SK-N-SH treated with all-trans-retinoic acid at 6 μM for 48 hours (cell line): ENCODE measurements around the gene LRP3.

Experiments
- ARNTL ChIP-seq: fragments of 450-650 bp; formaldehyde crosslinking; IDR thresholded peaks from 2 replicates; pipeline ENCODE4 v1.5.0; 2020; ENCODE audit warnings: low read depth, mild to moderate bottlenecking, moderate library complexity, borderline replicate concordance
- CREB5 ChIP-seq: fragments of 250-450 bp; sonication (Bioruptor Pico); IDR thresholded peaks from 2 replicates; pipeline ENCODE4 v1.5.1; 2020; ENCODE audit warnings: low read depth, mild to moderate bottlenecking, moderate library complexity
- CSRNP3 ChIP-seq: fragments of 250-450 bp; sonication (Bioruptor Pico); IDR thresholded peaks from 2 replicates; pipeline ENCODE4 v1.5.1; 2021; ENCODE audit warnings: mild to moderate bottlenecking, moderate library complexity
- PATZ1 ChIP-seq: fragments of 250-450 bp; sonication (Bioruptor Pico); IDR thresholded peaks from 2 replicates; pipeline ENCODE4 v1.8.0; 2020; ENCODE audit warnings: mild to moderate bottlenecking, moderate library complexity, borderline replicate concordance
- POU6F1 ChIP-seq: fragments of 250-450 bp; sonication (Bioruptor Pico); IDR thresholded peaks from 2 replicates; pipeline ENCODE4 v1.8.0; 2021; ENCODE audit warnings: low read depth, mild to moderate bottlenecking, moderate library complexity, borderline replicate concordance
- RARB ChIP-seq: fragments of 250-450 bp; sonication (Bioruptor Pico); IDR thresholded peaks from 2 replicates; pipeline ENCODE4 v1.8.0; 2021; ENCODE audit warnings: mild to moderate bottlenecking, moderate library complexity
- ZFP3 ChIP-seq: fragments of 250-450 bp; sonication (Bioruptor Pico); IDR thresholded peaks from 2 replicates; pipeline ENCODE4 v1.5.0; 2020; ENCODE audit warnings: mild to moderate bottlenecking, moderate library complexity

GRCh38 chr19:33252971-33253370, 58.8 kb downstream of the LRP3 start:
- TF ChIP-seq PATZ1 (CRISPR knock-in tag) (no peak), POU6F1 (CRISPR knock-in tag) (no peak), ARNTL (CRISPR knock-in tag) (no peak), ZFP3 (CRISPR knock-in tag) (no peak), CREB5 (CRISPR knock-in tag) (no peak), RARB (CRISPR knock-in tag) (no peak), CSRNP3 (CRISPR knock-in tag) (no peak)
